DMS53 treated with DMSO at 0.1 percent for 48 hours (cell line): ENCODE measurements around the gene CD28.
"Not testable (repeated sequence)": the region's sequence is repeated elsewhere in the genome, so short reads cannot be mapped to it uniquely, and the experiment has no call there.

Experiments
- DNase-seq: peaks from one replicate; lab custom pipeline; 2025; ENCODE audit not compliant: unreplicated experiment; lab: John Stamatoyannopoulos, UW

The CD28 gene

GRCh38 chr2:203685789-203686420 is 20.5 kb upstream of the CD28 start:
- DNase-seq = no peak

- DNase-seq = no peak
Measured at GRCh38 chr2:203687165-203687564, 19.3 kb upstream of the CD28 start.

- DNase-seq = no peak
Measured at GRCh38 chr2:203688798-203689197, 17.6 kb upstream of the CD28 start.

GRCh38 chr2:203689426-203690116 is 16.9 kb upstream of the CD28 start:
- no peak for DNase-seq

- DNase-seq = no peak
Measured at GRCh38 chr2:203690117-203690431, 16.4 kb upstream of the CD28 start.

GRCh38 chr2:203690441-203691047 is 15.9 kb upstream of the CD28 start:
- DNase-seq = no peak

- no peak for DNase-seq
Measured at GRCh38 chr2:203691149-203691548, 15.3 kb upstream of the CD28 start.

GRCh38 chr2:203692031-203692710 is 14.3 kb upstream of the CD28 start:
- DNase-seq = no peak

GRCh38 chr2:203693242-203693879 is 13.1 kb upstream of the CD28 start:
- DNase-seq = no peak

GRCh38 chr2:203694191-203694590 is 12.2 kb upstream of the CD28 start:
- DNase-seq = no peak

- DNase-seq = no peak
Measured at GRCh38 chr2:203697190-203697589, 9.2 kb upstream of the CD28 start.

GRCh38 chr2:203697763-203698162 is 8.7 kb upstream of the CD28 start:
- not testable (repeated sequence) for DNase-seq

- DNase-seq = not testable (repeated sequence)
Measured at GRCh38 chr2:203698410-203698809, 8.0 kb upstream of the CD28 start.

GRCh38 chr2:203704430-203704829 is 2.0 kb upstream of the CD28 start:
- no peak for DNase-seq

GRCh38 chr2:203705178-203705577 is 1.3 kb upstream of the CD28 start:
- no peak for DNase-seq

GRCh38 chr2:203707530-203707929 is 1.1 kb downstream of the CD28 start:
- DNase-seq = no peak

GRCh38 chr2:203708846-203709396 is 2.5 kb downstream of the CD28 start:
- DNase-seq = no peak

- DNase-seq = no peak
Measured at GRCh38 chr2:203709416-203710040, 3.1 kb downstream of the CD28 start.

- DNase-seq = no peak
Measured at GRCh38 chr2:203710226-203710625, 3.8 kb downstream of the CD28 start.

GRCh38 chr2:203710952-203711351 is 4.5 kb downstream of the CD28 start:
- DNase-seq = no peak

GRCh38 chr2:203711399-203711798 is 5.0 kb downstream of the CD28 start:
- no peak for DNase-seq
